DOHH2 (cell line): ENCODE results near the gene SPAG6.

Experiments used
- H3F3A ChIP-seq: fragments of 200-600 bp; sonication (generic), shearing (Covaris generic); 2 replicates; pipeline ENCODE4 v1.6.0; 2016; ENCODE audit warnings: antibody characterized with exemption, mild to moderate bottlenecking; ENCODE audit not compliant: control insufficient read depth, insufficient read depth
- H3K27ac ChIP-seq: fragments of 200-600 bp; sonication (generic); 2 replicates; pipeline ENCODE4 v1.5.1; 2014; ENCODE audit warnings: low read depth, mild to moderate bottlenecking, low read length, moderate library complexity
- H3K27me3 ChIP-seq: fragments of 200-600 bp; sonication (generic); 2 replicates; pipeline ENCODE4 v1.6.1; 2014; ENCODE audit warnings: mild to moderate bottlenecking, low read length, mixed read lengths; ENCODE audit not compliant: control insufficient read depth
- H3K36me3 ChIP-seq: fragments of 200-600 bp; sonication (generic); 2 replicates; pipeline ENCODE4 v1.6.1; 2014; ENCODE audit warnings: mild to moderate bottlenecking, low read length, moderate library complexity, mixed read lengths; ENCODE audit not compliant: control insufficient read depth
- H3K4me1 ChIP-seq: fragments of 200-600 bp; sonication (generic); 2 replicates; pipeline ENCODE4 v1.6.1; 2014; ENCODE audit warnings: mild to moderate bottlenecking, low read length, mixed read lengths; ENCODE audit not compliant: control insufficient read depth
- H3K4me2 ChIP-seq: fragments of 200-600 bp; sonication (generic); 2 replicates; pipeline ENCODE4 v1.6.0; 2014; ENCODE audit warnings: mild to moderate bottlenecking, low read length, moderate library complexity
- H3K4me3 ChIP-seq: fragments of 200-600 bp; sonication (generic); 2 replicates; pipeline ENCODE4 v1.5.1; 2014; ENCODE audit warnings: mild to moderate bottlenecking, low read length, mixed read lengths
- H3K79me2 ChIP-seq: fragments of 200-600 bp; sonication (generic); 2 replicates; pipeline ENCODE4 v1.6.1; 2014; ENCODE audit warnings: mild to moderate bottlenecking, low read length, mixed read lengths; ENCODE audit not compliant: control insufficient read depth
- H3K9me2 ChIP-seq: fragments of 200-600 bp; sonication (generic); replicated peaks from 2 replicates; pipeline ENCODE4 v1.6.1; 2014; ENCODE audit warnings: mild to moderate bottlenecking, low read length, mixed read lengths; ENCODE audit not compliant: control insufficient read depth
- H3K9me3 ChIP-seq: fragments of 200-600 bp; sonication (generic); 2 replicates; pipeline ENCODE4 v1.6.1; 2014; ENCODE audit warnings: antibody characterized with exemption, low read length, mixed read lengths; ENCODE audit not compliant: control insufficient read depth, insufficient read depth
- H4K20me1 ChIP-seq: fragments of 200-600 bp; sonication (generic); 2 replicates; pipeline ENCODE4 v1.6.0; 2014; ENCODE audit warnings: low read depth, mild to moderate bottlenecking, antibody characterized with exemption, low read length, moderate library complexity; ENCODE audit not compliant: control insufficient read depth, insufficient read depth
- CTCF ChIP-seq: fragments of 200-600 bp; sonication (generic); IDR thresholded peaks from one replicate; pipeline ENCODE4 v1.5.1; 2014; ENCODE audit warnings: antibody characterized with exemption, mild to moderate bottlenecking, low read depth, low read length; ENCODE audit not compliant: poor library complexity, severe bottlenecking
- EZH2phosphoT487 ChIP-seq: fragments of 200-600 bp; sonication (generic); IDR thresholded peaks from 2 replicates; pipeline ENCODE4 v1.6.1; 2017; ENCODE audit warnings: borderline replicate concordance, mild to moderate bottlenecking, antibody characterized with exemption, low read length, moderate library complexity, mixed read lengths

Gene SPAG6

GRCh38 chr10:22410846-22411245 lies 65.5 kb downstream of the SPAG6 start:
- TF ChIP-seq CTCF (no peak), EZH2phosphoT487 (no peak)
- no peaks in the 10 kb centered on the region for H3K79me2 ChIP-seq

GRCh38 chr10:22414146-22414545 lies 68.8 kb downstream of the SPAG6 start:
- H3F3A ChIP-seq, result no peaks in the 10 kb centered on the region
- H3K27me3 ChIP-seq, result no peaks in the 10 kb centered on the region
- no peak overlapping the region for H3K4me2 ChIP-seq
- no peaks in the 10 kb centered on the region for H3K79me2 ChIP-seq
- H3K36me3 ChIP-seq, result no peaks in the 10 kb centered on the region
- H3K9me2 ChIP-seq, result no peaks in the 10 kb centered on the region
- no peak overlapping the region for H3K27ac ChIP-seq
- no peaks in the 10 kb centered on the region for H3K9me3 ChIP-seq
- H3K4me3 ChIP-seq, result no peak overlapping the region
- no peak for TF ChIP-seq CTCF
- TF ChIP-seq EZH2phosphoT487, result no peak
- H4K20me1 ChIP-seq, result no peaks in the 10 kb centered on the region
- H3K4me1 ChIP-seq, result no peaks in the 10 kb centered on the region

More at GRCh38 chr10:22410846-22411245, 65.5 kb downstream of the SPAG6 start:
- H3K4me1 ChIP-seq, result no peaks in the 10 kb centered on the region
- H3K27ac ChIP-seq, result no peak overlapping the region
- no peak overlapping the region for H3K4me2 ChIP-seq
- no peaks in the 10 kb centered on the region for H3K36me3 ChIP-seq
- H3K9me2 ChIP-seq, result no peaks in the 10 kb centered on the region
- H3K4me3 ChIP-seq, result no peak overlapping the region
- no peaks in the 10 kb centered on the region for H3F3A ChIP-seq
- H3K9me3 ChIP-seq, result no peaks in the 10 kb centered on the region
- H4K20me1 ChIP-seq, result no peaks in the 10 kb centered on the region
- no peaks in the 10 kb centered on the region for H3K27me3 ChIP-seq

- Histone ChIP-seq H3K27ac (no peak overlapping the region), H3K79me2 (no peaks in the 10 kb centered on the region), H3K9me3 (no peaks in the 10 kb centered on the region), H3K36me3 (no peaks in the 10 kb centered on the region), H4K20me1 (no peaks in the 10 kb centered on the region), H3K4me1 (no peaks in the 10 kb centered on the region), H3F3A (no peaks in the 10 kb centered on the region), H3K4me3 (no peak overlapping the region), H3K9me2 (no peaks in the 10 kb centered on the region), H3K4me2 (no peak overlapping the region), H3K27me3 (no peaks in the 10 kb centered on the region)
- TF ChIP-seq EZH2phosphoT487, result no peak
- TF ChIP-seq CTCF, result no peak
Measured at GRCh38 chr10:22415072-22415471, 69.8 kb downstream of the SPAG6 start.
